ENCODE measurements around the gene ABCA4. TPM values are rescaled to one million over a fixed set of nuclear protein-coding genes. Genes with fewer than 3 reads are reported as not detected.

The ABCA4 gene
- total RNA-seq, 1 donor from 2014 or later, result 3.2 TPM

- H3K36me3 Mint-ChIP-seq, result no peaks in the 10 kb centered on the region
- H3K4me3 Mint-ChIP-seq, result no peak overlapping the region
- peaks cover 7% of the 10 kb centered on the region for H3K4me1 Mint-ChIP-seq (ENCODE audit: unreplicated experiment)
- H3K9me3 Mint-ChIP-seq, result no peaks in the 10 kb centered on the region
- H3K27me3 Mint-ChIP-seq, result no peaks in the 10 kb centered on the region
- no peak overlapping the region for H3K27ac Mint-ChIP-seq
- TF ChIP-seq CTCF (conservative IDR thresholded peaks at IDR 0.05), result no peak
- no peak for DNase-seq (ENCODE audit: extremely low spot score, unreplicated experiment)
These were observed 87.1 kb downstream of the ABCA4 start for GRCh38 chr1:94033849-94034248.

- no peak for TF ChIP-seq CTCF (conservative IDR thresholded peaks at IDR 0.05)
- Mint-ChIP-seq H3K27ac (no peak overlapping the region), H3K4me3 (no peak overlapping the region), H3K9me3 (no peaks in the 10 kb centered on the region), H3K27me3 (no peaks in the 10 kb centered on the region), H3K4me1 (ENCODE audit: unreplicated experiment) (peaks cover 7% of the 10 kb centered on the region), H3K36me3 (no peaks in the 10 kb centered on the region)
- no peak for DNase-seq (ENCODE audit: extremely low spot score, unreplicated experiment)
These were observed 88.3 kb downstream of the ABCA4 start for GRCh38 chr1:94032637-94033036.

GRCh38 chr1:94031591-94031990 lies 89.4 kb downstream of the ABCA4 start:
- H3K9me3 Mint-ChIP-seq, result no peaks in the 10 kb centered on the region
- H3K4me3 Mint-ChIP-seq, result no peak overlapping the region
- no peak for TF ChIP-seq CTCF (conservative IDR thresholded peaks at IDR 0.05)
- no peaks in the 10 kb centered on the region for H3K27me3 Mint-ChIP-seq
- H3K27ac Mint-ChIP-seq, result no peak overlapping the region
- DNase-seq (ENCODE audit: extremely low spot score, unreplicated experiment), result no peak
- no peaks in the 10 kb centered on the region for H3K36me3 Mint-ChIP-seq
- peaks cover 7% of the 10 kb centered on the region for H3K4me1 Mint-ChIP-seq (ENCODE audit: unreplicated experiment)

- TF ChIP-seq CTCF (conservative IDR thresholded peaks at IDR 0.05), result no peak
- Mint-ChIP-seq H3K9me3 (no peaks in the 10 kb centered on the region), H3K27me3 (no peaks in the 10 kb centered on the region), H3K4me3 (no peak overlapping the region), H3K36me3 (no peaks in the 10 kb centered on the region), H3K27ac (no peak overlapping the region), H3K4me1 (ENCODE audit: unreplicated experiment) (peaks cover 7% of the 10 kb centered on the region)
- no peak for DNase-seq (ENCODE audit: extremely low spot score, unreplicated experiment)
These were observed 89.8 kb downstream of the ABCA4 start for GRCh38 chr1:94031154-94031553.

GRCh38 chr1:94029130-94029993 lies 91.6 kb downstream of the ABCA4 start:
- Mint-ChIP-seq H3K27ac (no peak overlapping the region), H3K9me3 (no peaks in the 10 kb centered on the region), H3K36me3 (no peaks in the 10 kb centered on the region), H3K4me3 (no peak overlapping the region), H3K4me1 (ENCODE audit: unreplicated experiment) (peaks cover 10% of the 10 kb centered on the region), H3K27me3 (peaks cover 4% of the 10 kb centered on the region)
- no peak for TF ChIP-seq CTCF (conservative IDR thresholded peaks at IDR 0.05)
- DNase-seq (ENCODE audit: extremely low spot score, unreplicated experiment), result no peak
